HTERT RPE-1 (cell line): ENCODE results near the gene CERK.

ENCODE experiments used
- in situ Hi-C: fragments of 300-500 bp; cut with MboI; formaldehyde crosslinking; loops from 4 replicates; pipeline ENCODE4 v1.14.3; 2020; ENCODE audit warnings: low sequenced_read_pairs

CERK gene

GRCh38 chr22:46679706-46680269, 58.3 kb downstream of the CERK start:
- in situ Hi-C loops, result no loop called here

DNA sequence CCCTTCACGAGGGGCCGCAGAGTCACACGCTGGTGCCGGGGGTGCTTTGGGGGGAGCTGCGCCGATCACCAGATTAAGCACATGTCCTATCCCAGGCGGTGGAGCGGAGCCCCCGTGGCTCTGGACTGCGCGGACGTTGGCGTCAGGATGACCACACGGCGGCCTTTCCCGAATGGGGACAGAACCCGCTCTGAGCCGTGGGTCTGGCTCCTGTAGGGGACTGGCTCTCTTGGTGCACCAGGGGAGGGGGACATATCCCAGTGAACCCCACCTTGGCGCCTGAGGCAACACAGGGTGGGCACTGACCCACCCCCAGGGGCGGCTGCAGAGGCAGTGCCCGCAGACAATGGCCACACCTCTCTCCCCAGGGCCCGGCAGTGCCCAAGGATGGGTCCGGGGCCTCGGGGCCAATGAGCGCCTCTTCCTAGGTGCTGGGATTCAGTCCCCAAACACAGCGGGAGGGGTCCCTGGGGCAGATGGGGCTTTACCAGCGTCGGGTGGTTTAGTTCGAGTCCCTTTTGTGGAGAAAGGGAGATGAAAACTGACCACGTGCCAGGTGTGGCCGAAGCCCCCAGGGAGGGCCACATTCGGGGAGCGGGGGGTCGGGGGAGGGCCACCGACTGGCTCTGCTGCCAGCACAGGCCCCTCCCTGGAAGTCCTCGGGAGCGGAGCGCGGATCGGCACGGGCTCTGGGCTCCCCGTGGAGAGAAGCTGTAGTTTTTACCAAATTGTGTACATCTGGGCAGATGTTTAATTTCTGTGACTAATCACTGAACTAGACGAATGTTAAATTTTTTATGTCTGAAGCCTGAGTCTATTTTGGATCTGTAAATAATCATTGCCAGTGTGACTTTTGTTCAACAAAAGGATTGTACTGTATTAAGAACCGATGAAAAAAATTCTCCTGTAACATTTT, 59.0 kb downstream of the CERK start:
- in situ Hi-C loops, result no loop called here

GRCh38 chr22:46678003-46678657, 59.9 kb downstream of the CERK start:
- in situ Hi-C loops, result no loop called here

GRCh38 chr22:46677323-46678002, 60.6 kb downstream of the CERK start:
- in situ Hi-C loops, result no loop called here

DNA sequence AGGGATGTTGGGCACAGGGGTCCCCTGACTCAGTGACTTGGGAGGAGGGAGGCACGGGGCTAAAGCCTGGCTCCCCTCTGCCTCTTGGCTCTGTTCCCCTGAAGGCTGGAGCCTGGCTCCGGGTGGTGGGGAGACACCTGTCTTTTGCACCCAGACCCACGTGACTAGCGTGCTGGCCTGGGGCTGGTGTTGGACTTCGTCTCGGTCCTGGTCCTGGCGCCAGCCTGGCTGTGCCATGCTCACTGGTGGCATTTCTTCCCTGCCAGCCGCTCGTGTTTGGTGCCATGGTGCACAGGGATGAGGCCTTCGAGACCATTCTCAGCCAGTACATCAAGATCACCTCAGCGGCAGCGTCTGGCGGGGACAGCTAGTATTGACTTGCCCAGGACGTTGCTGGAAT, 61.2 kb downstream of the CERK start:
- in situ Hi-C loops, result no loop called here

DNA sequence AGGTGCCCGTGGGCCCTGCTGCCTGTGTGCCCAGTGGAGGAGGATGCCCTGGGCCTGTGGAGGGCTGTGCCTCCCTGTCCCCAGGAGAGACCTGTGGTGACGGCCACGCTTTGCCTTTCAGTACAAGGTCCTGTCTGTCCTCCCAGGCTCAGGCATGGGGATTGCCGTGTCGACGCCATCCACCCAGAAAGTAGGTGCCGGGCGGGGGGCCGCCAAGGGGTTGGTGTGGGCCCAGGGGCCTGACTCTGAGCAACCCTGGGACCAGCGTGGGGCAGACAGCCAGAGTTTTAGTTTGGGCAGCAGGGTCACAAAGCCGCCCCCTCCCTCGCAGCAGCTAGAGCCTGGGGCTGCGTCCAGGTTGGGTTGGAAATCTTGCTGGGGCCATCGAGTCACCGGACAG, 61.6 kb downstream of the CERK start:
- in situ Hi-C loops, result no loop called here

DNA sequence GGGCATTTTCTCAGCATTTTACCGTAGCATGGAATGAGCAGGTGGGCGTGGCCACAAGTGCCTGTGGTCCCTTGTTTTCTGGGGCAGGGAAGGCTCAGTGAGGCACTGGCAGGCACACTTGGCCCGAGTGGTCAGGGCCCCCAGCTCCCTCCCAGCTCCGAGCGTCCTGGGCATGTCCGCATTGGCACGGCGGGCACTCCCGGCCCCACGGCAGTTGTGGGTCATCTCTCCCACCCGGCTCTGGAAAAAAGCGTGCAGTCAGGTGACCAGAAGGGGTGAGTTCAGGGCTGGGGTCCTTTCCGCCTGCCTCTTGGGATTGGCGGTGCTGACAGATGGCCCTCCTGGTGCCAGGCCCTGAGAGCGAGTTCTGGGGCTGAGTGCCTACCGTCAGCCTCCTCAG, 62.1 kb downstream of the CERK start:
- in situ Hi-C loops, result no loop called here

DNA sequence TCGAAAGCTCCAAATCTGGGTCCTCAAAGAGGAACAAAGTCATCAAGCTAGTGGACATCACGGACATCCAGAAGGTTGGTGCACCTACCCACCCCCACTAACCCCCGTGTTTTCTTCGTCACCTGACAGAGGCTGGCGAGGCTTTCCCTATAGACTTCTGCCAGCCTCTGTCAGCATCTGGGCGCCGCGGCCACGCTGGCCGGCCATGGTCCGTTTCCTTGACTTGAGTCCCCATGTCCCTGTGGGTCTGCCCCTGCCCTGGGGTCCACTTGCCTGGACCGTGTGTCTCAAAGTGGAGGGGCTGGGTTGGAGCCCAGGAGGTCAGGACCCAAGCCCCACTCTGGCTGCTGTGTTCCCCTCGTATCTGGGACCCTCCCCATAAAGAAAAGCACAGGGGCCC, 62.6 kb downstream of the CERK start:
- in situ Hi-C loops, result no loop called here

DNA sequence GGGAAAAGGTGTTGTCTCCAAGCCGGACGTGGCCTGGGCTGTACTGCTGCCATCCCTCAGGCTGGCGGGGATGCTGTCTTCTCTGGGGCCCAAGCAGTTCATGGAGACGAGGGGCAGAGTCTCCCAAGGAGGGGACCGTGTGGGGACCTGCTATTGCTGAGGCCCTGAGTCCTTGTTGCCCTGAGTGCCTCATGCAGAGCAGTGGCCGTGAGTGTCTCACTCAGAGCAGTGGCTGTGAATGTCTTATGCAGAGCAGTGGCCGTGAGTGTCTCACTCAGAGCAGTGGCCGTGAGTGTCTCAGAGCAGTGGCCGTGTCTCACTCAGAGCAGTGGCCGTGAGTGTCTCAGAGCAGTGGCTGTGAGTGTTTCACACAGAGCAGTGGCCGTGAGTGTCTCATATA, 63.1 kb downstream of the CERK start:
- in situ Hi-C loops, result no loop called here

- in situ Hi-C loops, result no loop called here
Observed at GRCh38 chr22:46674367-46674781, 63.7 kb downstream of the CERK start.

DNA sequence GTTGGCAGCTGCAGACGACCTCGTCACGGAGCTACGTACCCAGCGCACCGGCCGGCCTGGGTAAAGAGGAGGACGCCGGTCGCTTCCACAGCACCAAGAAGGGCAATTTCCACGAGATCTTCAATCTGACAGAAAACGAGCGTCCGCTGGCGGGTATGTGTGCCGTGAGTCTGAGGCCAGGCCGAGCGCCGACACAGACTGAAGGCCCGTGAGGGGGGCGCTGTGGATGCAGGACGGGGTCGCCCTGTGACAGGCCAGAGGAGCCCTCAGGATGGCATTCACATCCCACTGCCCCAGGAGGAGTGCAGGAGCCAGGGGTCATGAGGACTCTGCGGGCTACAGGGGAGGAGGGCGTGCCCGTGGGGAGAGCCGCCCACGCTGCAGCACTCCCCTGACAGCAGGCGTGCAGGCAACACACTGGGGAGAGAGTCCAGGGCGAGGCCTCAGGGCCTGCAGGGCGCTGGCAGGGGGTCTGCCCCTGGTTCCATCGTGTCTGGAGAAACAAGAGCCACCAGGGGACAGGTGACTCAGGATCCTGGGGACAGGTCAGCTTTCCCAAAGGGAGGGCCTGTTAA, 64.3 kb downstream of the CERK start:
- in situ Hi-C loops, result no loop called here

DNA sequence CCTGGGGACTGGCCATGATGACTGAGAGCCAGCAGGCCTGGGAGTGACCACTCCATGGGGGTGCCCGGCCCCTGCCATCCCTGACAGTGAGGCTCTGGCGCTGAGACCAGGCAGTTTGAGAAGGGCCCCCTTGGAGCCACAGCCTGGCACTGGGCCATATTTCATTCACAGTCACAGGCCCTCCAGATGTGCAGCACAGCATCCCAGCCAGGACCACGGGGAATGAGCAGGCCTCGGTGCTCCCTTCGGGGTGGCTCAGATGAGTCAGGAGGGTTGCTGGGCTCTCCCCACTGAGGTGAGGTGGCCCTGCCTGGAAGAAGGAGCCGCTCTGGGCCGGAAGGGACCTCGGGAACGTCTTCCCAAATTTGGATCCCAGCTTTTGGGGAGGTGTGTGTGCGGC, 64.8 kb downstream of the CERK start:
- in situ Hi-C loops, result no loop called here

DNA sequence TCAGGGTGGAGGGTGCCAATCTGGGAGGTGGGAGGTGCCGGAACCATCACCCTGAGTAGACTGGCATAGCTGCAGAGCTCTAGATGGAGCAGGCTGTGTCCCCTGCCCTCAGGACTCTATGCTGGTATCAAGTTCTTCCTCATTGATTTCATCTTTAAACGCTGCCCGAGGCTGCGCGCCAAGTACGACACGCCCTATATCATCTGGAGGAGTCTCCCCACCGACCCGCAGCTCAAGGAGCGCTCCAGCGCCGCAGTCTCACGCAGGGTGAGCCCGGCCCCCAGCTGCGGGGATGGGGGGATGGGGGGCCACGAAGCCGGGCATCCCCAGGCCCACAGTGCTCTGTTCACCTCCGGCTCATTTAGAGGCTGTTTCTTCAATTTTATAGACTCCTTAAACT, 65.3 kb downstream of the CERK start:
- in situ Hi-C loops, result no loop called here

DNA sequence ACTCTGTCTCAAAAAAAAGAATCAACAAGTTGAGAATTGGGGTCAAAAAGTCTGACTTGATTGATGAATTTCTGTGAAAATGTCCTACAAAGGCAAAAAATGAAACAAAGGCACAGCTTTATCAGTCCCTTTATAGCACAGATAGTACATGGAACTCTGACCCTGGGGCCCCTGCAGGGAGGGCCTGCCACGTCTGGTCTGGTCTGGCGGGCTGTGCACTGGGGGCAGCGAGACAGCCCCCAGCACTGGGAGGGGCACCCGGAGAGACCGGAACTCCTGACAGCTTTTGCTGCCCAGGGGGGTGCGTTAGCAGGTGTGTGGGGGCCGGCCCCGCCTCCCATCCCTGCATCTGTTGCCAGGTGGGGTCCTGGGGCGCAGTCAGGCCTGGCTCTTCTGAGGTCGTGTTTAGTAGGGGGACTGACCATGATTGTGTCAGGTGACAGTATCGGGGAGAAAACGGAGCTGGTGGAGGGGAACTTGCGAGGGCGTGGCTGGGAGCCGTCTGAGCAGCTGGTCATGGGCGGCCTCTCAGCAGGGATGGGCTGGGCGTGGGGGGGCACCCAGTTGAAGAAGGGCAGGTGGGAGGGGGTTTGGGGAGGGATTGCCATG, 66.1 kb downstream of the CERK start:
- in situ Hi-C loops, result no loop called here

GRCh38 chr22:46669201-46669600, 68.9 kb downstream of the CERK start:
- in situ Hi-C loops, result no loop called here

DNA sequence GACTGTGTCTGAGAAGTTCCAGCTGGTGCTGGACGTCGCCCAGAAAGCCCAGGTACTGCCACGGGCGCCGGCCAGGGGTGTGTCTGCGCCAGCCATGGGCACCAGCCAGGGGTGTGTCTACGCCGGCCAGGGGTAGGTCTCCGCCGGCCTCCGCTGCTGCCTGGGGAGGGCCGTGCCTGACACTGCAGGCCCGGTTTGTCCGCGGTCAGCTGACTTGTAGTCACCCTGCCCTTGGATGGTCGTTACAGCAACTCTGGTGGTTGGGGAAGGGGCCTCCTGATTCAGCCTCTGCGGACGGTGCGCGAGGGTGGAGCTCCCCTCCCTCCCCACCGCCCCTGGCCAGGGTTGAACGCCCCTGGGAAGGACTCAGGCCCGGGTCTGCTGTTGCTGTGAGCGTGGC, 69.9 kb downstream of the CERK start:
- in situ Hi-C loops, result no loop called here

DNA sequence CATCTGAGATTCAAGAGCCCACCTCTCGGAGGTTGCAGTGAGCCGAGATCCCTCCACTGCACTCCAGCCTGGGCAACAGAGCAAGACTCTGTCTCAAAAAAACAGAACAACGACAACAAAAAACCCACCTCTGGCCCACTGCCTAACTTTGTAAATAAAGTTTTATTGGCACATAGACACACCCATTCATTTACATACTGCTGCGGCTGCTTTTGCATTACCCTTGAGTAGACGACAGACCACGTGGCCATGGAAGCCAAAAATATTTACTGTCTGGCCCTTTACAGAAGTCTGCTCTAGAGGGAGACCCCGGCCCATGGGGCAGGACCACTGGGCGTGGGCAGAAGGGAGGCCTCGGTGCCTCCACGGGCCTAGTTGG, 70.8 kb downstream of the CERK start:
- in situ Hi-C loops, result no loop called here

DNA sequence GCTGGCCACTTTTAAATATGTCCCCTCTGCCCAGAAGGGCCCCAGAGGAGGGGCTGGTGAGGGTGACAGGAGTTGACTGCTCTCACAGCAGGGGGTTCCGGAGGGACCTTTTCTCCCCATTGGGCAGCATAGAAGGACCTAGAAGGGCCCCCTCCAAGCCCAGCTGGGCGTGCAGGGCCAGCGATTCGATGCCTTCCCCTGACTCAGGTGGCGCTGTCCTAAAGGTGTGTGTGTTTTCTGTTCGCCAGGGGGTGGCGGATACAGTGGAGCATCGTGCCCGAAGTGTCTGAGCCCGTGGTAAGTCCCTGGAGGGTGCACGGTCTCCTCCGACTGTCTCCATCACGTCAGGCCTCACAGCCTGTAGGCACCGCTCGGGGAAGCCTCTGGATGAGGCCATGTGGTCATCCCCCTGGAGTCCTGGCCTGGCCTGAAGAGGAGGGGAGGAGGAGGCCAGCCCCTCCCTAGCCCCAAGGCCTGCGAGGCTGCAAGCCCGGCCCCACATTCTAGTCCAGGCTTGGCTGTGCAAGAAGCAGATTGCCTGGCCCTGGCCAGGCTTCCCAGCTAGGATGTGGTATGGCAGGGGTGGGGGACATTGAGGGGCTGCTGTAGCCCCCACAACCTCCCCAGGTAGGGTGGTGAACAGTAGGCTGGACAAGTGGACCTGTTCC, 71.3 kb downstream of the CERK start:
- in situ Hi-C loops, result no loop called here

GRCh38 chr22:46665751-46666280, 72.2 kb downstream of the CERK start:
- in situ Hi-C loops, result no loop called here

- in situ Hi-C loops, result no loop called here
Observed at GRCh38 chr22:46665151-46665695, 72.8 kb downstream of the CERK start.
